GM12872 (cell line): ENCODE measurements around the gene MFSD6L.
A peak's percentile ranks its signal among the peaks of the same experiment; 100 is the strongest.

Source experiments
- TF ChIP-seq, protein P1 (sequence below): IDR thresholded peaks from 3 replicates; pipeline ENCODE4 v1.5.1; 2011; ENCODE audit warnings: low read depth, mild to moderate bottlenecking, low read length, moderate library complexity; ENCODE audit not compliant: insufficient read depth

Gene MFSD6L

GRCh38 chr17:8785547-8786413 is 13.4 kb downstream of the MFSD6L start:
- TF ChIP-seq, protein P1, sequence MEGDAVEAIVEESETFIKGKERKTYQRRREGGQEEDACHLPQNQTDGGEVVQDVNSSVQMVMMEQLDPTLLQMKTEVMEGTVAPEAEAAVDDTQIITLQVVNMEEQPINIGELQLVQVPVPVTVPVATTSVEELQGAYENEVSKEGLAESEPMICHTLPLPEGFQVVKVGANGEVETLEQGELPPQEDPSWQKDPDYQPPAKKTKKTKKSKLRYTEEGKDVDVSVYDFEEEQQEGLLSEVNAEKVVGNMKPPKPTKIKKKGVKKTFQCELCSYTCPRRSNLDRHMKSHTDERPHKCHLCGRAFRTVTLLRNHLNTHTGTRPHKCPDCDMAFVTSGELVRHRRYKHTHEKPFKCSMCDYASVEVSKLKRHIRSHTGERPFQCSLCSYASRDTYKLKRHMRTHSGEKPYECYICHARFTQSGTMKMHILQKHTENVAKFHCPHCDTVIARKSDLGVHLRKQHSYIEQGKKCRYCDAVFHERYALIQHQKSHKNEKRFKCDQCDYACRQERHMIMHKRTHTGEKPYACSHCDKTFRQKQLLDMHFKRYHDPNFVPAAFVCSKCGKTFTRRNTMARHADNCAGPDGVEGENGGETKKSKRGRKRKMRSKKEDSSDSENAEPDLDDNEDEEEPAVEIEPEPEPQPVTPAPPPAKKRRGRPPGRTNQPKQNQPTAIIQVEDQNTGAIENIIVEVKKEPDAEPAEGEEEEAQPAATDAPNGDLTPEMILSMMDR: peak; percentile 94

DNA sequence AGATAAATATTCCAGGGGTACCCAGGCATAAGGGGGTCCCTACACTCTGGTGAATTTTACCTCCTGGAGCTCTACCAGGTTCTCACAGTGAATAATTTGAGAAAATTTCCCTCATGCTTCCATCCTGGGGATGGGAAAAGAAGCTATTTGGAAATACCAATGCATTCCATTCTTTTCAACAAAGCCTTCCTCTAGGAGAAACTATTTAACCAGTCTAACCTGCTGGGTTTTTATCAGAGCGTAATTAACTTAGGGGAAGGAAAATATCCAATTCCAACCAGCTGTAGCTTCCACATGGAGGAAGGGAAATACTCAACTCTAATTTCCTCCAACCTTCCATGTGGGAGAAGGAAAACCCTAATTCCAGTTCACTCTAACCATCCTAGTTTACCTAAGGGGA is 17.0 kb downstream of the MFSD6L start:
- TF ChIP-seq, protein P1: no peak

- TF ChIP-seq, protein P1: no peak
Measured at GRCh38 chr17:8781776-8782175, 17.4 kb downstream of the MFSD6L start.

DNA sequence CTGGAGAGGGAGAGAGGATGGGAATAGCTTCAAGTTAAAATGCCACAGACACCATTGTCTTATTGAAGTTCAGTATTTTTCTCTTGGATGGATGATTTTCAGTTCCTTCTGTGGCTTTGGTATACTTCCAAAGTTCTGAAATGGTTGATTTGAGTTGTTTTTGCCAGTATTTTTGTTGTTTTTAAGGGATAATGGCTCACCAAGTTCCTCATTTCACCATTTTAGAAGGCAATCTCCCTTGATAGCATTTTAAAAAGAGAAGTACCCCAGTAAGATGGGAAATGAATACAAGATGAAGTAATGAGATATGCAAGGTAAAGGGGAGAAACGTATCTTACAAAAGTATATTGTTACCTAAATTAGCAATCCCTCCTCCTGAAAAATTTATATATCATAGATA is 22.3 kb downstream of the MFSD6L start:
- TF ChIP-seq, protein P1: no peak

GRCh38 chr17:8776248-8776647 is 22.9 kb downstream of the MFSD6L start:
- TF ChIP-seq, protein P1: no peak

GRCh38 chr17:8766731-8767130 is 32.4 kb downstream of the MFSD6L start:
- TF ChIP-seq, protein P1: no peak

DNA sequence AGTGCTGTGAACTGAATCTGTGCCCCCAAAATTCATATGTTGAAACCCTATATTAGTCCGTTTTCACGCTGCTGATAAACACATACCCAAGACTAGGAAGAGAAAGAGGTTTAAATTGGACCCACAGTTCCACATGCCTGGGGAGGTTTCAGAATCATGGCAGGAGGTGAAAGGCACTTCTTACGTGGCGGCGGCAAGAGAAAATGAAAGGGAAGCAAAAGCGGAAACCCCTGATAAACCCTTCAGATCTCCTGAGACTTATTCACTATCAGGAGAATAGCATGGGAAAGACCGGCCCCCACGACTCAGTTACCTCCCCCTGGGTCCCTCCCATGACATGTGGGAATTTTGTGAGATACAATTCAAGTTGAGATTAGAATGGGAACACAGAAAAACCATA is 37.2 kb downstream of the MFSD6L start:
- TF ChIP-seq, protein P1: no peak
